Measurements from ENCODE around the gene SRSF9. TPM values are rescaled to one million over a fixed set of nuclear protein-coding genes. Genes with fewer than 3 reads are reported as not detected.

The SRSF9 gene
- polyA plus RNA-seq, 1 of the 3 experiments (the other 2 are of a cell fraction) = 210 TPM

DNA sequence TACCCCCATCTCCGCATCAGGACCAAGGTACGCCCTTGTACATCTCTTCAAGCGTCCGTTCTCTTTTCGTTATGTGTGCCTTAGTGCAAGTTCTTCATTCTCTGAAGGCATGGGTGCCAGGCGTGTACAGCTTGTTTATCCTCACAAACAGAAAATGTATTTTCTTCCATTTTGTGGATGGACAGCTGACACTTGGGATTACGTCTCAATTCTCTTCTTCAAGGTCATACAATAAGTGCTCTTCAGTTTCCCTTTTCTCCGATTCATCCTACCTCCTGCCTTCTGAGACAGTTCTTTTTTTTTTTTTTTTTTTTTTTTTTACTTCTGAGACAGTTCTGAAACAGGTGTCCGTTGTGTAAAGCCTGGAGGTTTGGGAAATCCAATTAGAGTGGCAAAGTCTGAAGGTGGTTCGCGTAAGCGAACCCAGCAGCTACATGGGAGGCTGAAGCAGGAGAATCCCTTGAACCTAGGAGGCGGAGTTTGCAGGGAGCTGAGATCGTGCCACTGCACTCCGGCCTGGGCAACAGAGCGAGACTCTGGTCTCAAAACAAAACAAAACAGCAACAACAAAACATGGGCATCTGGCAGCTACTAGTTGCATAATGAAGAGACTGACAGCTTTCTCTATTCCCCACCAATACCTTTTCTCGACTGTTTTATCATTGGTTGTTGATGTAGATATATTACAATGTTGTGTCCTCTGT lies 30.9 kb downstream of the SRSF9 start:
- Histone ChIP-seq H3F3A (replicated peaks; ENCODE audit: insufficient read depth) (peaks cover 30% of the 10 kb centered on the region), H3K9me2 (no peaks in the 10 kb centered on the region), H3K4me3 (ENCODE audit: low read depth in 2 of 2, low read length in 1 of 2) (peak overlapping the region; percentile 70 to 93), H3K27me3 (ENCODE audit: insufficient read depth) (no peaks in the 10 kb centered on the region), H3K4me2 (peak overlapping the region; percentile 74), H3K9me3 (no peaks in the 10 kb centered on the region), H4K20me1 (ENCODE audit: insufficient read depth) (peaks cover 10% of the 10 kb centered on the region), H3K9ac (peak overlapping the region; percentile 70), H3K79me2 (ENCODE audit: insufficient read depth) (peaks cover 54% of the 10 kb centered on the region), H3K36me3 (replicated peaks in 1 of 2; ENCODE audit: control insufficient read depth in 1 of 2, insufficient read depth in 2 of 2, low read length in 1 of 2) (peaks cover 6 to 34% of the 10 kb centered on the region in 2 experiments), H3K27ac (ENCODE audit: low read depth in 2 of 2, low read length in 1 of 2) (peak overlapping the region; percentile 58 to 62; a peak in 2 of 4 replicates), H2AFZ (ENCODE audit: low read depth) (peak overlapping the region; percentile 50; the same call in 1 of the 2 replicates), H3K4me1 (ENCODE audit: control insufficient read depth in 1 of 2, insufficient read depth in 2 of 2, low read depth in 1 of 2, low read length in 1 of 2) (peaks cover 0 to 11% of the 10 kb centered on the region in 2 experiments; a peak in 2 of 4 replicates)
- ChIA-PET CTCF (interaction anchor here (0.6 to 2.6 kb wide), 13 partner anchors 9 to 145 kb away, joined by 3 to 10 read pairs (median 4); partner anchors contain the start of gene SRSF9), POLR2A (interaction anchor here (1.1 kb wide), 1 partner anchor 58 kb away, joined by 3 read pairs; the partner anchor contains the start of gene DYNLL1)
- TF ChIP-seq, protein P1, sequence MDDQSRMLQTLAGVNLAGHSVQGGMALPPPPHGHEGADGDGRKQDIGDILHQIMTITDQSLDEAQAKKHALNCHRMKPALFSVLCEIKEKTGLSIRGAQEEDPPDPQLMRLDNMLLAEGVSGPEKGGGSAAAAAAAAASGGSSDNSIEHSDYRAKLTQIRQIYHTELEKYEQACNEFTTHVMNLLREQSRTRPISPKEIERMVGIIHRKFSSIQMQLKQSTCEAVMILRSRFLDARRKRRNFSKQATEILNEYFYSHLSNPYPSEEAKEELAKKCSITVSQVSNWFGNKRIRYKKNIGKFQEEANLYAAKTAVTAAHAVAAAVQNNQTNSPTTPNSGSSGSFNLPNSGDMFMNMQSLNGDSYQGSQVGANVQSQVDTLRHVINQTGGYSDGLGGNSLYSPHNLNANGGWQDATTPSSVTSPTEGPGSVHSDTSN (IDR thresholded peaks at IDR 0.05) = no peak
- TF ChIP-seq GABPA (IDR thresholded peaks at IDR 0.05; ENCODE audit: low read depth) (no peak), RXRA (IDR thresholded peaks at IDR 0.05; ENCODE audit: borderline replicate concordance, low read depth) (no peak), GATA2 (CRISPR knock-in tag; IDR thresholded peaks at IDR 0.05) (no peak)
- no peak for DNase-seq
- WGBS (ENCODE audit: low lambda C conversion rate) = 38% methylated on average over 17 of the region's 17 CpGs

DNA sequence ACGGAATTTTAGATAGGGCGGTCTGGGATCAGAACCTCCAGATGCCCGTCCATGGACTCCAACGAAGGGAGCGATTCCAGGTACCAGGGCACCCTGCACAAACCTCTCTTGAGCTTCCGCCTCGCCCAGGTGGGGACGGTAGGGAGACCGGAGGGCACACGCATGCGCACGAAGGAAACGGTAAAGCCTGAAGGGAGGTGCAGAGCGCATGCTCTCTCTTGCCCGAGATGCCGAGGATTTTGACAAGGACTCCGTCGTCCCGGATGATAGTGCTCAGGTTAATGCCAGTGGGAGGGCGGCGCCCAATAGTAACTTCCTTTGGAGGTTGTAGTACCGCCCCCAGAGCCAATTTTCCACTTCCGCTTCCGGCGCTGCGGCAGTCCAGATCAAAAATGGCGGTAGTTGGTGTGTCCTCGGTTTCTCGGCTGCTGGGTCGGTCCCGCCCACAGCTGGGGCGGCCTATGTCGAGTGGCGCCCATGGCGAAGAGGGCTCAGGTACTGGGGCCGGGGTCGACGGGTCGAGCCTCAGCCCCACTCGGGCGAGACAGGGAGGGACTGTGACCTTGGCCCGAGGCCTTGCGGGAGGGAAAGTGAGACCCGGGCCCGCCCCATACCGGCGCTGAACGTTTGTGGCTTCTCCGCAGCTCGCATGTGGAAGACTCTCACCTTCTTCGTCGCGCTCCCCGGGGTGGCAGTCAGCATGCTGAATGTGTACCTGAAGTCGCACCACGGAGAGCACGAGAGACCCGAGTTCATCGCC lies 31.6 kb downstream of the SRSF9 start, which contains the start of gene COX6A1:
COX6A1 (plus strand) TSS at position 379 of the 760 bp plus-strand sequence; CDS start at position 393, 14 bp downstream.
- DNase-seq = peak; percentile 93
- H3K79me2 ChIP-seq (ENCODE audit: insufficient read depth) = peaks cover 47% of the 10 kb centered on the region
- peaks cover 0 to 11% of the 10 kb centered on the region in 2 experiments; a peak in 2 of 4 replicates for H3K4me1 ChIP-seq (ENCODE audit: control insufficient read depth in 1 of 2, insufficient read depth in 2 of 2, low read depth in 1 of 2, low read length in 1 of 2)
- POLR2A ChIA-PET = interaction anchor here (0.6 to 1.5 kb wide), 7 partner anchors 48 to 281 kb away, joined by 3 to 6 read pairs (median 3); partner anchors contain the start of genes DYNLL1, RNU4-1, RNU4-2 and RPLP0
- peak within 1 kb of the TSS; percentile 70 for H3K9ac ChIP-seq
- no peaks in the 10 kb centered on the region for H3K27me3 ChIP-seq (ENCODE audit: insufficient read depth)
- peaks cover 5 to 27% of the 10 kb centered on the region in 2 experiments for H3K36me3 ChIP-seq (replicated peaks in 1 of 2; ENCODE audit: control insufficient read depth in 1 of 2, insufficient read depth in 2 of 2, low read length in 1 of 2)
- H4K20me1 ChIP-seq (ENCODE audit: insufficient read depth) = peaks cover 10% of the 10 kb centered on the region
- peak within 1 kb of the TSS; percentile 58 to 83; a peak in 3 of 4 replicates for H3K27ac ChIP-seq (ENCODE audit: low read depth in 2 of 2, low read length in 1 of 2)
- no peaks in the 10 kb centered on the region for H3K9me2 ChIP-seq
- H3F3A ChIP-seq (replicated peaks; ENCODE audit: insufficient read depth) = peaks cover 23% of the 10 kb centered on the region
- CTCF ChIA-PET = interaction anchor here (1.1 to 2.6 kb wide), 7 partner anchors 8 to 81 kb away, joined by 3 to 9 read pairs (median 5); partner anchors contain the start of gene SRSF9
- peak within 1 kb of the TSS; percentile 74 for H3K4me2 ChIP-seq
- H2AFZ ChIP-seq (ENCODE audit: low read depth) = peak within 1 kb of the TSS; percentile 88
- H3K4me3 ChIP-seq (ENCODE audit: low read depth in 2 of 2, low read length in 1 of 2) = peak within 1 kb of the TSS; percentile 70 to 93
- WGBS (ENCODE audit: low lambda C conversion rate) = 2% methylated on average over 28 of the region's 59 CpGs
- no peaks in the 10 kb centered on the region for H3K9me3 ChIP-seq
- peak; percentile 95 for TF ChIP-seq TAF1 (IDR thresholded peaks at IDR 0.05; ENCODE audit: borderline replicate concordance, low read depth, low read length)
- no peak for TF ChIP-seq FOXM1 (IDR thresholded peaks at IDR 0.05; ENCODE audit: low read depth)
- TF ChIP-seq ELF1 (IDR thresholded peaks at IDR 0.05) = peak; percentile 83
- TF ChIP-seq RCOR1 (IDR thresholded peaks at IDR 0.05; ENCODE audit: low read length) = no peak
- 0 out of 2 replicates have a peak, but pooled peaks have one; percentile 4 for TF ChIP-seq SMC3 (IDR thresholded peaks at IDR 0.05; ENCODE audit: low read depth, low read length)
- peak; percentile 96 for TF ChIP-seq YY1 (IDR thresholded peaks at IDR 0.05; ENCODE audit: low read depth)
- peak; percentile 99 for TF ChIP-seq NRF1 (IDR thresholded peaks at IDR 0.05; ENCODE audit: low read depth, low read length)
- peak; percentile 93 for TF ChIP-seq GABPA (IDR thresholded peaks at IDR 0.05; ENCODE audit: low read depth)
- TF ChIP-seq EP300 (IDR thresholded peaks at IDR 0.05; ENCODE audit: borderline replicate concordance in 1 of 2, low read depth in 1 of 2, low read length in 1 of 2) = peak in 1 of 2 experiments; percentile 28; a peak in 1 of 4 replicates
- TF ChIP-seq, protein P2, sequence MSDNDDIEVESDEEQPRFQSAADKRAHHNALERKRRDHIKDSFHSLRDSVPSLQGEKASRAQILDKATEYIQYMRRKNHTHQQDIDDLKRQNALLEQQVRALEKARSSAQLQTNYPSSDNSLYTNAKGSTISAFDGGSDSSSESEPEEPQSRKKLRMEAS (IDR thresholded peaks at IDR 0.05; ENCODE audit: low read depth) = peak; percentile 54; the same call in 1 of the 2 replicates
- TF ChIP-seq SIN3A (IDR thresholded peaks at IDR 0.05; ENCODE audit: borderline replicate concordance, low read depth, low read length) = peak; percentile 65; the same call in 1 of the 2 replicates
- peak; percentile 78 for TF ChIP-seq MXI1 (IDR thresholded peaks at IDR 0.05; ENCODE audit: low read depth, low read length)
- TF ChIP-seq, protein P3, sequence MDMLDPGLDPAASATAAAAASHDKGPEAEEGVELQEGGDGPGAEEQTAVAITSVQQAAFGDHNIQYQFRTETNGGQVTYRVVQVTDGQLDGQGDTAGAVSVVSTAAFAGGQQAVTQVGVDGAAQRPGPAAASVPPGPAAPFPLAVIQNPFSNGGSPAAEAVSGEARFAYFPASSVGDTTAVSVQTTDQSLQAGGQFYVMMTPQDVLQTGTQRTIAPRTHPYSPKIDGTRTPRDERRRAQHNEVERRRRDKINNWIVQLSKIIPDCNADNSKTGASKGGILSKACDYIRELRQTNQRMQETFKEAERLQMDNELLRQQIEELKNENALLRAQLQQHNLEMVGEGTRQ (IDR thresholded peaks at IDR 0.05; ENCODE audit: borderline replicate concordance, low read depth, low read length) = no peak
- peak; percentile 81 for TF ChIP-seq POLR2AphosphoS5 (IDR thresholded peaks at IDR 0.05; ENCODE audit: low read depth, low read length)
- TF ChIP-seq, protein P4, sequence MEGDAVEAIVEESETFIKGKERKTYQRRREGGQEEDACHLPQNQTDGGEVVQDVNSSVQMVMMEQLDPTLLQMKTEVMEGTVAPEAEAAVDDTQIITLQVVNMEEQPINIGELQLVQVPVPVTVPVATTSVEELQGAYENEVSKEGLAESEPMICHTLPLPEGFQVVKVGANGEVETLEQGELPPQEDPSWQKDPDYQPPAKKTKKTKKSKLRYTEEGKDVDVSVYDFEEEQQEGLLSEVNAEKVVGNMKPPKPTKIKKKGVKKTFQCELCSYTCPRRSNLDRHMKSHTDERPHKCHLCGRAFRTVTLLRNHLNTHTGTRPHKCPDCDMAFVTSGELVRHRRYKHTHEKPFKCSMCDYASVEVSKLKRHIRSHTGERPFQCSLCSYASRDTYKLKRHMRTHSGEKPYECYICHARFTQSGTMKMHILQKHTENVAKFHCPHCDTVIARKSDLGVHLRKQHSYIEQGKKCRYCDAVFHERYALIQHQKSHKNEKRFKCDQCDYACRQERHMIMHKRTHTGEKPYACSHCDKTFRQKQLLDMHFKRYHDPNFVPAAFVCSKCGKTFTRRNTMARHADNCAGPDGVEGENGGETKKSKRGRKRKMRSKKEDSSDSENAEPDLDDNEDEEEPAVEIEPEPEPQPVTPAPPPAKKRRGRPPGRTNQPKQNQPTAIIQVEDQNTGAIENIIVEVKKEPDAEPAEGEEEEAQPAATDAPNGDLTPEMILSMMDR (IDR thresholded peaks at IDR 0.05) = no peak
- TF ChIP-seq, protein P5, sequence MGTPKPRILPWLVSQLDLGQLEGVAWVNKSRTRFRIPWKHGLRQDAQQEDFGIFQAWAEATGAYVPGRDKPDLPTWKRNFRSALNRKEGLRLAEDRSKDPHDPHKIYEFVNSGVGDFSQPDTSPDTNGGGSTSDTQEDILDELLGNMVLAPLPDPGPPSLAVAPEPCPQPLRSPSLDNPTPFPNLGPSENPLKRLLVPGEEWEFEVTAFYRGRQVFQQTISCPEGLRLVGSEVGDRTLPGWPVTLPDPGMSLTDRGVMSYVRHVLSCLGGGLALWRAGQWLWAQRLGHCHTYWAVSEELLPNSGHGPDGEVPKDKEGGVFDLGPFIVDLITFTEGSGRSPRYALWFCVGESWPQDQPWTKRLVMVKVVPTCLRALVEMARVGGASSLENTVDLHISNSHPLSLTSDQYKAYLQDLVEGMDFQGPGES (IDR thresholded peaks at IDR 0.05; ENCODE audit: low read depth, low read length) = no peak
